NB4 (cell line): ENCODE measurements around the gene CA5A.
"Not testable (repeated sequence)": the region's sequence is repeated elsewhere in the genome, so short reads cannot be mapped to it uniquely, and the experiment has no call there.

Experiments
- DNase-seq: peaks from one replicate; pipeline ENCODE4 v3.0.0; 2010; ENCODE audit warnings: low read depth
- H3K4me3 ChIP-seq: one replicate; pipeline ENCODE4 v1.5.1; 2011; ENCODE audit warnings: mild to moderate bottlenecking, low read depth, low read length, moderate library complexity
- MAX ChIP-seq: IDR thresholded peaks from 2 replicates; pipeline ENCODE4 v1.6.1; 2011; ENCODE audit warnings: low read depth, low read length
- MYC ChIP-seq: IDR thresholded peaks from 2 replicates; pipeline ENCODE4 v1.6.1; 2011; ENCODE audit warnings: low read depth, low read length
- POLR2A ChIP-seq: IDR thresholded peaks from 2 replicates; pipeline ENCODE4 v1.6.1; 2011; ENCODE audit warnings: mild to moderate bottlenecking; ENCODE audit not compliant: insufficient read length; ENCODE audit errors: extremely low read depth
- TF ChIP-seq, protein P1 (sequence below): IDR thresholded peaks from one replicate; pipeline ENCODE4 v1.5.1; 2012; ENCODE audit warnings: low read depth, low read length

CA5A gene

DNA sequence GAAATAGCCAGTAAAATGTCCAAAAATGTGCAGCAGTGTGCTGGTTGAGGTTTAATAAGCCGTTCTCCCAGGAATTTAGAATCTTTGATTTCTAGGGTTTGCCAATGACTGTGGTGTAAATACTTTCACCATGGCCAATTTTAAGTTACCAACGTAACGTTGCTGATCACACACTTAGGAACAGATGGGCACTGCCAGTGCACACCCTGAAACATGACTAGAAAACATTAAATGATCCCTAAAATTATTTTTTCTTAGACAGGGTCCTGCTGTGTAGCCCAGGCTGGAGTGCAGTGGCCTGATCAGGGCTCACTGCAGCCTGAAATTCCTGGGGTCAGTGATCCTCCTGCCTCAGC is 3.2 kb downstream of the CA5A start:
- DNase-seq: no peak
- TF ChIP-seq, protein P1, sequence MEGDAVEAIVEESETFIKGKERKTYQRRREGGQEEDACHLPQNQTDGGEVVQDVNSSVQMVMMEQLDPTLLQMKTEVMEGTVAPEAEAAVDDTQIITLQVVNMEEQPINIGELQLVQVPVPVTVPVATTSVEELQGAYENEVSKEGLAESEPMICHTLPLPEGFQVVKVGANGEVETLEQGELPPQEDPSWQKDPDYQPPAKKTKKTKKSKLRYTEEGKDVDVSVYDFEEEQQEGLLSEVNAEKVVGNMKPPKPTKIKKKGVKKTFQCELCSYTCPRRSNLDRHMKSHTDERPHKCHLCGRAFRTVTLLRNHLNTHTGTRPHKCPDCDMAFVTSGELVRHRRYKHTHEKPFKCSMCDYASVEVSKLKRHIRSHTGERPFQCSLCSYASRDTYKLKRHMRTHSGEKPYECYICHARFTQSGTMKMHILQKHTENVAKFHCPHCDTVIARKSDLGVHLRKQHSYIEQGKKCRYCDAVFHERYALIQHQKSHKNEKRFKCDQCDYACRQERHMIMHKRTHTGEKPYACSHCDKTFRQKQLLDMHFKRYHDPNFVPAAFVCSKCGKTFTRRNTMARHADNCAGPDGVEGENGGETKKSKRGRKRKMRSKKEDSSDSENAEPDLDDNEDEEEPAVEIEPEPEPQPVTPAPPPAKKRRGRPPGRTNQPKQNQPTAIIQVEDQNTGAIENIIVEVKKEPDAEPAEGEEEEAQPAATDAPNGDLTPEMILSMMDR: no peak

DNA sequence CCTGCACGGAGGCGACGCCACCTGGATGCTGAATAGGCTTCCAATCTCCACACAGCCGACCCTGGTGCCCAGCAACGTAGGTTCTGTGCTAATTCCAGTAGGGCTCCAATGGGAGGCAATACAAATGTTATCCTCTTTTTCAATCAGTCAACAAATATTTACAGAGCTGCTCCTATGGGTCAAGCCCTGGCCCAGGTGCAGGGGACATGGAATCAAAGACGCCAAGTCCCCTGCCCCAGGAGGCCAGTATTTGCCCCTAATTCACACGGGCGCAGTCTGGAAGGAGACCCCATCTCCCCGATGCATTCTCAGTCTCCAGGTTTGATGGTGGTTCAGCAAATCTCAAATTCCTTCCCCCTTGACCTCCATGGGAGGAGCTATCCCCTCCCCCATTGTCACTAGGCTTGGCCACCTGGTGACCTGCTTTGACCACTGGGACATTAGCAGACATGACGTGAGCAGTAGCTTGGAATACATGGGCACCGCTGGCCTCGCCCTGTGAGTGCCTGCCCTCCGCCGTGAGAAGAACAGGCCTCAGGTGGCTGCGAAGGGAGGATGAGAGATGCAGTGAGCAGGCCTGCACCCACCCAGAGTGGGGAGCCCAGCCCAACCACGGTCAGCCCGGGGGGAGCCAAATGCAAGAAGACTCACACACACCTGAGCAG is 3.7 kb downstream of the CA5A start:
- not testable (repeated sequence) for DNase-seq

More for the DNA sequence above, 3.2 kb downstream of the CA5A start:
- no peak overlapping the region for H3K4me3 ChIP-seq

DNA sequence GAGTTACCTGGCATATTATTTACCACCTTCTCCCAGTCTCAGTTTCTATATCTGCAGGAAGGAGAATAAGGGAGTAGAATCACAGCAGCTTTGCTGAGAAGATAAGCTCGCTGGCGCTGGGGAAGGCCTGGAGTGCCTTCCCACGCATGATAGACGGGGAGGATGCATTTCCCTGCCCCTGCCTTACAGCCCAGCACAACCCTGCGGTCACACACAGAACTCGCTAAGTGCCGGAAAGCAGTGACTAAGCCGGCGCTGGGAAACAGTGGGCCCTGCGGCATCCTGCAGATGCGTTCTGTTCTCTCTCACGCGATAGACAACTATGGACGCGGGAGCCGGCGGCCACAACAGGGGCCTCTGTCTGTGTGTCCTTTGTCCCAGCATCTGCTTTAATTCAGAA is 4.8 kb downstream of the CA5A start:
- TF ChIP-seq MAX (no peak), MYC (no peak), POLR2A (no peak)
- TF ChIP-seq, protein P1: no peak
- peak; percentile 89 for DNase-seq
- no peak overlapping the region for H3K4me3 ChIP-seq

More for the DNA sequence above, 3.7 kb downstream of the CA5A start:
- H3K4me3 ChIP-seq: not testable (repeated sequence)

DNA sequence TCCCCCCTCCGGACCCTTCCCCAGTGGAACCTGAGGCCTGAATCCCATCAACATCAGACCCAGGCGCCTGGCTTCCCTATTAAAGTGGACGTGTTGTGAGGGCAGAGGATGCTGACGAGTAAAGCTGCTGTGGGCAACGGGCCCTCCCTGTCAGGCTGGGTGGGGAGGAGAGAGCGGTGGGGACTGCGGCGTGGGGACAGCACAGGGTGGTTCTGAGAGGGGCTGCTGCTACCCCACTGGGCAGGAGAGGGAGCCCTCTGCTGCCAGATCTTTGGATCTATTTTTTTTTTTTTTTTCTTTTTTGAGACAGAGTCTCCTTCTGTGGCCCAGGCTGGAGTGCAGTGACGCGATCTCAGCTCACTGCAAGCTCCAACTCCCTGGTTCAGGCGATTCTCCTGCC is 5.9 kb downstream of the CA5A start:
- H3K4me3 ChIP-seq: no peak overlapping the region
- no peak for TF ChIP-seq MAX
- TF ChIP-seq, protein P1: peak; percentile 42
- peak; percentile 50 for DNase-seq

DNA sequence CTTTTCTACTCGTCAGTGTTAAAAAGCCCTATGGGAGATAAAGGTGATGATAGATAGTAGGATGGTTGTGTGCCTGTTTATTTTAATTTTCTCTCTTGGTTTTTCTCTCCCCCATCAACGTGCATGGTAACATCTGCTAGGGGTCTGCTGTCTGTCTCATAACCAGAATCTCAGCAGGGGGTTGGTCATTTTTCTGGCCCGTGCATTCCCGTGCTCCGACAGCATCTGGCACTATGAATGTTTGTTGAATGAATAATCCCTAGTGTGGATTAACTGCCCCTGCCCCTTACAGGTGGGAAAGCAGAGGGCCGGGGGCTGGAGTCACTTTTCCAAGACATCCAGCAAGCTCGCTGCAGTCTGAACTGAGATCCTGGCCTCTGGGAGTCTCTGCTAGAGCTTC is 6.3 kb downstream of the CA5A start:
- DNase-seq: no peak
- TF ChIP-seq POLR2A (no peak), MYC (no peak)
- TF ChIP-seq, protein P1: no peak
- H3K4me3 ChIP-seq: no peak overlapping the region

GRCh38 chr16:87927195-87927562 is 9.2 kb downstream of the CA5A start:
- H3K4me3 ChIP-seq: no peak overlapping the region
- no peak for TF ChIP-seq MAX
- no peak for TF ChIP-seq MYC
- TF ChIP-seq, protein P1: no peak
- no peak for TF ChIP-seq POLR2A
- no peak for DNase-seq
